K562 (cell line): ENCODE data around the gene SETD1B. TPM values are rescaled to one million over a fixed set of nuclear protein-coding genes. Genes with fewer than 3 reads are reported as not detected.

ENCODE experiments used
- ATAC-seq: fragments of 200-7000 bp; cut with Tn5 transposase; 3 replicates; pipeline ENCODE4 v1.9.1; 2020; ENCODE audit warnings: moderate library complexity
- BruUV-seq: library from RNA; stranded (reverse); fragments of 400-500 nt; replicated peaks from 2 replicates; lab custom pipeline; 2021; lab: Mats Ljungman, UMichigan
- CTCF ChIA-PET: fragments of 300-600 bp; formaldehyde crosslinking; extraction: SDS; loops from one replicate; lab custom pipeline; 2021; ENCODE audit warnings: low intra/inter-chr PET ratio; lab: Yijun Ruan, JAX
- POLR2A ChIA-PET: fragments of 300-600, 350-650 bp; sonication (Branson Sonifier 250); formaldehyde crosslinking; extraction: SDS; loops from one replicate; lab custom pipeline; 2021; ENCODE audit warnings: antibody characterized with exemption, inconsistent platforms; lab: Yijun Ruan, JAX
- DNase-seq, 4 experiments: peaks; one replicate each; pipeline versions ENCODE4 v3.0.0 to v3.0.0-alpha.2; 2011 to 2018; ENCODE audit warnings: low spot score in 3 of 4, mixed read lengths in 3 of 4; ENCODE audit errors: extremely low read depth in 1 of 4
- FAIRE-seq: peaks from 2 replicates; lab custom pipeline; 2011; peaks lifted over from hg19 to GRCh38; lab: Jason Lieb, UNC
- H2AFZ ChIP-seq: 2 replicates; pipeline ENCODE4 v1.6.0; 2011; ENCODE audit warnings: low read depth, low read length, control low read depth, inconsistent platforms
- H3K27ac ChIP-seq: fragments of 200-600 bp; 3 replicates; pipeline ENCODE4 v1.8.0; 2011; ENCODE audit warnings: low read depth, mild to moderate bottlenecking, control low read depth, inconsistent platforms, low read length, moderate library complexity, mixed read lengths; ENCODE audit errors: extremely low read depth
- H3K27me3 ChIP-seq, 2 experiments: fragments of 300-600 bp in 1 of 2; 2 replicates in 1 of 2; 3 replicates in 1 of 2; pipeline versions ENCODE4 v1.6.0 to v1.8.0; 2011; ENCODE audit warnings: inconsistent platforms in 2 of 2, low read length in 2 of 2, mild to moderate bottlenecking in 1 of 2, mixed read lengths in 1 of 2, moderate library complexity in 1 of 2; ENCODE audit not compliant: control insufficient read depth in 2 of 2, insufficient read depth in 2 of 2
- H3K36me3 ChIP-seq: fragments of 300-600 bp; 3 replicates; pipeline ENCODE4 v1.8.0; 2011; ENCODE audit warnings: mild to moderate bottlenecking, low read length, inconsistent platforms; ENCODE audit not compliant: control insufficient read depth, insufficient read depth
- H3K4me1 ChIP-seq, 2 experiments: fragments of 200-600 bp in 1 of 2; replicated peaks in 1 of 2; 2 replicates in 1 of 2; 3 replicates in 1 of 2; pipeline versions ENCODE4 v1.5.1 to v1.8.0; 2011; ENCODE audit warnings: inconsistent platforms in 2 of 2, low read length in 2 of 2, mild to moderate bottlenecking in 1 of 2, mixed read lengths in 1 of 2, moderate library complexity in 1 of 2; ENCODE audit not compliant: control insufficient read depth in 2 of 2, insufficient read depth in 2 of 2
- H3K4me2 ChIP-seq: 2 replicates; pipeline ENCODE4 v1.6.1; 2011; ENCODE audit warnings: low read length, control low read depth, inconsistent platforms, mixed read lengths; ENCODE audit not compliant: insufficient read depth
- H3K4me3 ChIP-seq: fragments of 200-600 bp; sonication (generic), shearing (Covaris generic); 2 replicates; pipeline ENCODE4 v1.5.1; 2016; ENCODE audit warnings: control low read depth, inconsistent platforms
- H3K79me2 ChIP-seq: fragments of 200-600 bp; 3 replicates; pipeline ENCODE4 v1.8.0; 2011; ENCODE audit warnings: low read length, inconsistent platforms; ENCODE audit not compliant: control insufficient read depth, insufficient read depth
- H3K9ac ChIP-seq, 2 experiments: 2 replicates each; pipeline versions ENCODE4 v1.6.0 to v1.6.1; 2011; ENCODE audit warnings: low read depth in 2 of 2, low read length in 2 of 2, control low read depth in 1 of 2, inconsistent platforms in 1 of 2, mild to moderate bottlenecking in 1 of 2, mixed read lengths in 1 of 2; ENCODE audit not compliant: insufficient read depth in 1 of 2
- H3K9me1 ChIP-seq: one replicate; pipeline ENCODE4 v1.6.0; 2011; ENCODE audit warnings: inconsistent platforms, mild to moderate bottlenecking, low read length, moderate library complexity; ENCODE audit not compliant: control insufficient read depth, insufficient read depth
- H3K9me3 ChIP-seq: replicated peaks from 2 replicates; pipeline ENCODE4 v1.5.1; 2011; ENCODE audit warnings: low read depth, low read length, inconsistent platforms; ENCODE audit not compliant: control insufficient read depth, insufficient read depth
- H4K20me1 ChIP-seq: replicated peaks from 2 replicates; pipeline ENCODE4 v1.6.1; 2011; ENCODE audit warnings: low read length, inconsistent platforms, mixed read lengths; ENCODE audit not compliant: control insufficient read depth, insufficient read depth
- DPF2 ChIP-seq: fragments of 450-650 bp; IDR thresholded peaks from 2 replicates; pipeline ENCODE4 v1.6.1; 2016
- HNRNPK ChIP-seq: fragments of 200-400 bp; formaldehyde crosslinking; IDR thresholded peaks from one replicate; pipeline ENCODE4 v1.6.1; 2018; ENCODE audit warnings: mild to moderate bottlenecking, low read depth, low read length; ENCODE audit not compliant: poor library complexity, severe bottlenecking
- MCM2 ChIP-seq: fragments of 450-650 bp; IDR thresholded peaks from 2 replicates; pipeline ENCODE4 v1.6.1; 2017; ENCODE audit warnings: low read depth, mild to moderate bottlenecking
- SRSF3 ChIP-seq: fragments of 200-400 bp; formaldehyde crosslinking; IDR thresholded peaks from 2 replicates; pipeline ENCODE4 v1.6.1; 2016; ENCODE audit warnings: mild to moderate bottlenecking, low read length, moderate library complexity; ENCODE audit not compliant: insufficient read depth
- STAG1 ChIP-seq: sonication (generic); formaldehyde crosslinking; IDR thresholded peaks from 2 replicates; pipeline ENCODE4 v1.5.0; 2020; ENCODE audit warnings: missing genetic modification reagents, borderline replicate concordance
- ZNF274 ChIP-seq: IDR thresholded peaks from 2 replicates; pipeline ENCODE4 v1.6.1; 2011; ENCODE audit warnings: low read depth, mild to moderate bottlenecking, low read length, moderate library complexity, borderline replicate concordance
- ZNF75A ChIP-seq: fragments of 450-650 bp; formaldehyde crosslinking; IDR thresholded peaks from 2 replicates; pipeline ENCODE4 v1.4.0; 2020; ENCODE audit warnings: mild to moderate bottlenecking
- WGBS: fragments of 100-300 bp; shearing (Covaris generic); methylation state at CpG from one replicate; pipeline ENCODE4 v1.1.6; 2016; ENCODE audit warnings: low coverage, mixed read lengths; ENCODE audit not compliant: insufficient coverage; ENCODE audit errors: missing lambda C conversion rate; 5-methylcytosine and 5-hydroxymethylcytosine counted together
- in situ Hi-C: fragments of 300-500 bp; cut with MboI; formaldehyde crosslinking; loops from 4 replicates; pipeline ENCODE4 v1.15.0; 2018; ENCODE audit warnings: inconsistent platforms, mixed read lengths
- intact Hi-C: fragments of 100-400 bp; cut with micrococcal nuclease; formaldehyde crosslinking; loops from 2 replicates; pipeline ENCODE4 v1.14.2; 2022
- polyA plus RNA-seq, 8 experiments: library from polyadenylated mRNA; depleted of rRNA in 4 of 8; stranded (reverse) in 5 of 8; unstranded in 3 of 8; fragments of >200 nt; fragmentation: Nextera tagmentation in 2 of 8; fragmentation: Illumina TruSeq in 1 of 8; extraction: Ambion mirVana in 2 of 8; extraction: Trizol in 1 of 8; gene quantifications; 2 replicates each; pipeline versions ENCODE4 v1.2.1 to v1.2.3, GENCODE V29; 2011 to 2014; ENCODE audit warnings: inconsistent platforms in 1 of 8, missing spikeins in 1 of 8
- total RNA-seq, 7 experiments: library from RNA; depleted of rRNA in 6 of 7; stranded (reverse); fragments of >200 nt in 6 of 7; fragmentation: Illumina TruSeq in 2 of 7; extraction: Trizol in 2 of 7; gene quantifications; 2 replicates each; pipeline versions ENCODE4 v1.2.1 to v1.2.3, GENCODE V29; 2011 to 2021; ENCODE audit warnings: low replicate concordance in 1 of 7
- TF ChIP-seq, protein P1 (sequence below): fragments of 250-450 bp; sonication (Bioruptor Pico); IDR thresholded peaks from 2 replicates; pipeline ENCODE4 v1.5.0; 2021
- TF ChIP-seq, protein P2 (sequence below): sonication (generic); formaldehyde crosslinking; IDR thresholded peaks from 2 replicates; pipeline ENCODE4 v1.8.1; 2023; ENCODE audit warnings: mild to moderate bottlenecking, missing genetic modification reagents
- TF ChIP-seq, protein P3 (sequence below): fragments of 450-650 bp; formaldehyde crosslinking; IDR thresholded peaks from 2 replicates; pipeline ENCODE4 v1.4.0; 2020; ENCODE audit warnings: mild to moderate bottlenecking, moderate library complexity

SETD1B gene
- total and polyA plus RNA-seq, 9 of the 15 experiments (the other 6 are each of a cell fraction or from before 2014, with no cell fraction given): 0.48 to 26.6 (median 2.3) TPM

DNA sequence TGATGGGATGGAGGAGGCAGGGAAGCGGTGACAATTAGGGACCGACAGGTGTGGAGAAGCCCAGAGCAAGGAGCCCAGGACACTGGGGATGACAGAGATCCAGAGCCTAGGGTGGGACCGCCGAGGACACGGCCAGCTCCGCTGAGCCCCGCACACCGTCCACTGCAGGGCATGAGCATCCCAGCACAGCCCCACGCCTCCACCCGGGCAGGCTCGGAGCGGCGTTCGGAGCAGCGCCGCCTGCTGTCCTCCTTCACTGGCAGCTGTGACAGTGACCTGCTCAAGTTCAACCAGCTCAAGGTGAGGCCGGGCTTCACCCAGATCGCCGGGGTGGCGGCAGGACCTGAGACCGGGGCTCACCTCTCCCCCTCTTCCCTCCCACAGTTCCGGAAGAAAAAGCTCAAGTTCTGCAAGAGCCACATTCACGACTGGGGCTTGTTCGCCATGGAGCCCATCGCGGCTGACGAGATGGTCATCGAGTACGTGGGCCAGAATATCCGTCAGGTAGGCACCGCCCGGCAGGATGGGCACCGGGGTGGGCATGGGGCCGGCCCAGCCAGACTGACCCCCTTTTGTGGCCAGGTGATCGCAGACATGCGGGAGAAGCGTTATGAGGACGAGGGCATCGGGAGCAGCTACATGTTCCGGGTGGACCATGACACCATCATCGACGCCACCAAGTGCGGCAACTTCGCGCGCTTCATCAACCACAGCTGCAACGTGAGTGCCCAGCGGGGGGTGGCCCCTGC lies 23.7 kb downstream of the SETD1B start (continued):
- TF ChIP-seq, protein P1, sequence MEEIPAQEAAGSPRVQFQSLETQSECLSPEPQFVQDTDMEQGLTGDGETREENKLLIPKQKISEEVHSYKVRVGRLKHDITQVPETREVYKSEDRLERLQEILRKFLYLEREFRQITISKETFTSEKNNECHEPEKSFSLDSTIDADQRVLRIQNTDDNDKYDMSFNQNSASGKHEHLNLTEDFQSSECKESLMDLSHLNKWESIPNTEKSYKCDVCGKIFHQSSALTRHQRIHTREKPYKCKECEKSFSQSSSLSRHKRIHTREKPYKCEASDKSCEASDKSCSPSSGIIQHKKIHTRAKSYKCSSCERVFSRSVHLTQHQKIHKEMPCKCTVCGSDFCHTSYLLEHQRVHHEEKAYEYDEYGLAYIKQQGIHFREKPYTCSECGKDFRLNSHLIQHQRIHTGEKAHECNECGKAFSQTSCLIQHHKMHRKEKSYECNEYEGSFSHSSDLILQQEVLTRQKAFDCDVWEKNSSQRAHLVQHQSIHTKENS (CRISPR knock-in tag): no peak
- TF ChIP-seq SRSF3 (no peak), ZNF274 (no peak)

DNA sequence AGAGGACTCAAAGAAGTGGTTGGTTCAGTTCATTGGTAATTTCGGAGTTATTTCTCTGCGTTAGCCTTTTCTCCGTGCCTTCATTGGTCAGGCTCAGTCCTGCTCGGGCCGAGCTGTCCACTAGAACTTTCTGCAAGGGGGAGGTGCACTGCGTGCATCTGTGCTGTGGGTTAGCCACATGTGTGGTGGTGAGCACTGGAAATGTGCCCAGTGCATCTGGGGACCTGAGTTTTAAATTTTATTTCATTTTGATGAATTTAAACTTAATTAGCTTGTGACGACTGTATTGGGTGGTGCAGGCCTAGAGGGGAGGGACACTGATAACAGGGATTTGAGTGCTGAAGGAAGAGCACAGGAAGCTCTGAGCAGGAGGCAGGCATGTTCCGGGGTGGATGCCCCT lies 24.5 kb downstream of the SETD1B start:
- CTCF ChIA-PET: no interaction called here
- Histone ChIP-seq H2AFZ (no peak overlapping the region), H3K36me3 (peaks cover 79% of the 10 kb centered on the region), H4K20me1 (no peaks in the 10 kb centered on the region; the same call in 1 of the 2 replicates), H3K27me3 (no peaks in the 10 kb centered on the region), H3K9ac (no peak overlapping the region), H3K9me3 (no peaks in the 10 kb centered on the region), H3K27ac (no peak overlapping the region), H3K4me2 (no peak overlapping the region), H3K4me3 (no peak overlapping the region), H3K9me1 (no peaks in the 10 kb centered on the region), H3K4me1 (peaks cover 0 to 25% of the 10 kb centered on the region in 2 experiments; a peak in 2 of 5 replicates), H3K79me2 (no peaks in the 10 kb centered on the region)
- POLR2A ChIA-PET: interaction anchor here (1.0 to 3.3 kb wide), 4 partner anchors 9 to 26 kb away, joined by 4 to 21 read pairs (median 15); no protein-coding TSS in a partner anchor
- in situ Hi-C loops: loop anchor here (25.0 kb wide), 1 partner anchor 1559 kb away; the partner anchor contains the start of gene KMT5A
- 90% methylated on average over 8 of the region's 8 CpGs for WGBS
- no TSS peak for BruUV-seq
- intact Hi-C loops: no loop called here
- FAIRE-seq (no peak), DNase-seq (no peak), ATAC-seq (no peak)
- TF ChIP-seq HNRNPK (no peak), ZNF75A (CRISPR knock-in tag) (no peak), STAG1 (CRISPR knock-in tag) (no peak), DPF2 (no peak), MCM2 (no peak)
- TF ChIP-seq, protein P2, sequence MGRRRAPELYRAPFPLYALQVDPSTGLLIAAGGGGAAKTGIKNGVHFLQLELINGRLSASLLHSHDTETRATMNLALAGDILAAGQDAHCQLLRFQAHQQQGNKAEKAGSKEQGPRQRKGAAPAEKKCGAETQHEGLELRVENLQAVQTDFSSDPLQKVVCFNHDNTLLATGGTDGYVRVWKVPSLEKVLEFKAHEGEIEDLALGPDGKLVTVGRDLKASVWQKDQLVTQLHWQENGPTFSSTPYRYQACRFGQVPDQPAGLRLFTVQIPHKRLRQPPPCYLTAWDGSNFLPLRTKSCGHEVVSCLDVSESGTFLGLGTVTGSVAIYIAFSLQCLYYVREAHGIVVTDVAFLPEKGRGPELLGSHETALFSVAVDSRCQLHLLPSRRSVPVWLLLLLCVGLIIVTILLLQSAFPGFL: no peak
- TF ChIP-seq, protein P3, sequence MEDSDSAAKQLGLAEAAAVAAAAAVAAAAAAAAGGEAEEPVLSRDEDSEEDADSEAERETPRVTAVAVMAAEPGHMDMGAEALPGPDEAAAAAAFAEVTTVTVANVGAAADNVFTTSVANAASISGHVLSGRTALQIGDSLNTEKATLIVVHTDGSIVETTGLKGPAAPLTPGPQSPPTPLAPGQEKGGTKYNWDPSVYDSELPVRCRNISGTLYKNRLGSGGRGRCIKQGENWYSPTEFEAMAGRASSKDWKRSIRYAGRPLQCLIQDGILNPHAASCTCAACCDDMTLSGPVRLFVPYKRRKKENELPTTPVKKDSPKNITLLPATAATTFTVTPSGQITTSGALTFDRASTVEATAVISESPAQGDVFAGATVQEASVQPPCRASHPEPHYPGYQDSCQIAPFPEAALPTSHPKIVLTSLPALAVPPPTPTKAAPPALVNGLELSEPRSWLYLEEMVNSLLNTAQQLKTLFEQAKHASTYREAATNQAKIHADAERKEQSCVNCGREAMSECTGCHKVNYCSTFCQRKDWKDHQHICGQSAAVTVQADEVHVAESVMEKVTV (CRISPR knock-in tag): no peak
